Activated T-helper 1 cell treated with anti-CD3 and anti-CD28 coated beads, Interleukin-12 subunit alpha, Interleukin-12 subunit beta, Interleukin-2, Interleukin-4 antibody, amounts not matched to agents 30 ng/mL and 10 ng/mL and 1 ng/mL, durations not matched to agents 14 hours and 24 hours and 36 hours (primary cell): ENCODE results near the gene RPL26. TPM values are rescaled to one million over a fixed set of nuclear protein-coding genes. Genes with fewer than 3 reads are reported as not detected.
"Not testable (repeated sequence)": the region's sequence is repeated elsewhere in the genome, so short reads cannot be mapped to it uniquely, and the experiment has no call there.

Source experiments
- DNase-seq: peaks from one replicate; pipeline ENCODE4 v3.0.0; 2021; ENCODE audit warnings: low spot score
- H3K27ac Mint-ChIP-seq: one replicate; pipeline ENCODE4 v1.8.0; 2021; ENCODE audit warnings: mild to moderate bottlenecking, mixed read lengths
- H3K27me3 Mint-ChIP-seq: one replicate; pipeline ENCODE4 v1.8.0; 2022; ENCODE audit warnings: mild to moderate bottlenecking, moderate library complexity, mixed read lengths; ENCODE audit not compliant: insufficient read depth
- H3K36me3 Mint-ChIP-seq: one replicate; pipeline ENCODE4 v1.8.0; 2021; ENCODE audit warnings: low read depth, mixed read lengths
- H3K4me1 Mint-ChIP-seq: one replicate; pipeline ENCODE4 v1.8.0; 2021; ENCODE audit warnings: low read depth, mixed read lengths
- H3K4me3 Mint-ChIP-seq: one replicate; pipeline ENCODE4 v1.8.0; 2021; ENCODE audit warnings: mild to moderate bottlenecking, moderate library complexity, mixed read lengths
- H3K9me3 Mint-ChIP-seq: one replicate; pipeline ENCODE4 v1.8.0; 2021; ENCODE audit warnings: mixed read lengths
- intact Hi-C: fragments of 100-400 bp; cut with micrococcal nuclease; formaldehyde crosslinking; loops from one replicate; pipeline ENCODE4 v1.15.1; 2024
- total RNA-seq: library from RNA; stranded (reverse); gene quantifications from 2 replicates; pipeline ENCODE4 v1.2.3, GENCODE V29; 2022

The RPL26 gene
- total RNA-seq, 1 donor from 2014 or later, result 2,163 TPM

- Mint-ChIP-seq H3K36me3 (no peaks in the 10 kb centered on the region), H3K4me3 (no peak overlapping the region), H3K27ac (no peak overlapping the region), H3K4me1 (peaks cover 10% of the 10 kb centered on the region), H3K9me3 (no peaks in the 10 kb centered on the region), H3K27me3 (peaks cover 7% of the 10 kb centered on the region)
- DNase-seq, result no peak
- intact Hi-C loops, result no loop called here
Observed at GRCh38 chr17:8391711-8392110, 8.7 kb upstream of the RPL26 start.

GRCh38 chr17:8387914-8388651, 5.1 kb upstream of the RPL26 start:
- Mint-ChIP-seq H3K27me3 (no peaks in the 10 kb centered on the region), H3K4me1 (peaks cover 14% of the 10 kb centered on the region), H3K9me3 (no peaks in the 10 kb centered on the region), H3K36me3 (peaks cover under 1% of the 10 kb centered on the region), H3K27ac (no peak overlapping the region), H3K4me3 (no peak overlapping the region)
- no peak for DNase-seq
- intact Hi-C loops, result no loop called here

GRCh38 chr17:8386841-8387240, 3.8 kb upstream of the RPL26 start:
- H3K36me3 Mint-ChIP-seq, result peaks cover 12% of the 10 kb centered on the region
- intact Hi-C loops, result no loop called here
- H3K27ac Mint-ChIP-seq, result peak overlapping the region; percentile 10
- no peak for DNase-seq
- peaks cover 14% of the 10 kb centered on the region for H3K4me1 Mint-ChIP-seq
- no peak overlapping the region for H3K4me3 Mint-ChIP-seq
- H3K9me3 Mint-ChIP-seq, result no peaks in the 10 kb centered on the region
- no peaks in the 10 kb centered on the region for H3K27me3 Mint-ChIP-seq

- peaks cover 29% of the 10 kb centered on the region for H3K4me1 Mint-ChIP-seq
- DNase-seq, result no peak
- intact Hi-C loops, result loop anchor here (5.0 kb wide), 1 partner anchor 1733 kb away; the partner anchor contains the start of genes C17orf100 and MED31
- H3K36me3 Mint-ChIP-seq, result peaks cover 28% of the 10 kb centered on the region
- H3K9me3 Mint-ChIP-seq, result no peaks in the 10 kb centered on the region
- peak overlapping the region; percentile 90 for H3K4me3 Mint-ChIP-seq
- H3K27me3 Mint-ChIP-seq, result no peaks in the 10 kb centered on the region
- peak overlapping the region; percentile 76 for H3K27ac Mint-ChIP-seq
Observed at GRCh38 chr17:8384801-8385378, 1.9 kb upstream of the RPL26 start.

- no peaks in the 10 kb centered on the region for H3K9me3 Mint-ChIP-seq
- intact Hi-C loops, result loop anchor here (1.0 to 5.0 kb wide), 9 partner anchors 52 to 1731 kb away; partner anchors contain the start of genes C17orf100, CNTROB, CTC1 and MED31
- H3K36me3 Mint-ChIP-seq, result peaks cover 43% of the 10 kb centered on the region
- H3K4me3 Mint-ChIP-seq, result peak overlapping the region; percentile 90
- no peak for DNase-seq
- peaks cover 46% of the 10 kb centered on the region for H3K4me1 Mint-ChIP-seq
- peak overlapping the region; percentile 87 for H3K27ac Mint-ChIP-seq
- no peaks in the 10 kb centered on the region for H3K27me3 Mint-ChIP-seq
Observed at GRCh38 chr17:8382880-8383142, 182 bp downstream of the RPL26 start.

- H3K36me3 Mint-ChIP-seq, result peaks cover 48% of the 10 kb centered on the region
- peak overlapping the region; percentile 90 for H3K4me3 Mint-ChIP-seq
- no peaks in the 10 kb centered on the region for H3K9me3 Mint-ChIP-seq
- intact Hi-C loops, result loop anchor here (2.0 to 5.0 kb wide), 4 partner anchors 133 to 1730 kb away; partner anchors contain the start of genes C17orf100, CNTROB, CTC1 and MED31
- peaks cover 51% of the 10 kb centered on the region for H3K4me1 Mint-ChIP-seq
- DNase-seq, result no peak
- H3K27ac Mint-ChIP-seq, result peak overlapping the region; percentile 87
- H3K27me3 Mint-ChIP-seq, result no peaks in the 10 kb centered on the region
Observed at GRCh38 chr17:8382052-8382879, 727 bp downstream of the RPL26 start.

GRCh38 chr17:8380049-8380448, 2.9 kb downstream of the RPL26 start:
- Mint-ChIP-seq H3K4me3 (peak overlapping the region; percentile 90), H3K9me3 (no peaks in the 10 kb centered on the region), H3K36me3 (peaks cover 56% of the 10 kb centered on the region), H3K27me3 (no peaks in the 10 kb centered on the region), H3K4me1 (peaks cover 65% of the 10 kb centered on the region), H3K27ac (no peak overlapping the region)
- intact Hi-C loops, result loop anchor here (5.0 kb wide), 1 partner anchor 1728 kb away; the partner anchor contains the start of genes C17orf100 and MED31
- no peak for DNase-seq

GRCh38 chr17:8378117-8378516, 4.9 kb downstream of the RPL26 start:
- Mint-ChIP-seq H3K27ac (peak overlapping the region; percentile 54), H3K4me1 (peaks cover 57% of the 10 kb centered on the region), H3K4me3 (peak overlapping the region; percentile 56), H3K36me3 (peaks cover 58% of the 10 kb centered on the region)
- H3K9me3 Mint-ChIP-seq, DNase-seq, H3K27me3 Mint-ChIP-seq: not testable (repeated sequence)
- intact Hi-C loops, result loop anchor here (10.0 kb wide), 1 partner anchor 153 kb away; no protein-coding TSS in a partner anchor

- H3K9me3 Mint-ChIP-seq, result no peaks in the 10 kb centered on the region
- H3K4me1 Mint-ChIP-seq, result peaks cover 57% of the 10 kb centered on the region
- H3K36me3 Mint-ChIP-seq, result peaks cover 54% of the 10 kb centered on the region
- intact Hi-C loops, result loop anchor here (10.0 kb wide), 1 partner anchor 153 kb away; no protein-coding TSS in a partner anchor
- no peak for DNase-seq
- H3K4me3 Mint-ChIP-seq, result peak overlapping the region; percentile 86
- no peaks in the 10 kb centered on the region for H3K27me3 Mint-ChIP-seq
- H3K27ac Mint-ChIP-seq, result peak overlapping the region; percentile 35
Observed at GRCh38 chr17:8377422-8377821, 5.6 kb downstream of the RPL26 start.

GRCh38 chr17:8376271-8377067, 6.5 kb downstream of the RPL26 start, which contains the start of gene KRABD2:
Gene KRABD2, minus strand, starts transcription at chr17:8376704.
- H3K27me3 Mint-ChIP-seq, result no peaks in the 10 kb centered on the region
- peak within 1 kb of the TSS; percentile 86 for H3K4me3 Mint-ChIP-seq
- H3K9me3 Mint-ChIP-seq, result no peaks in the 10 kb centered on the region
- DNase-seq, result peak; percentile 86
- peaks cover 57% of the 10 kb centered on the region for H3K4me1 Mint-ChIP-seq
- intact Hi-C loops, result loop anchor here (10.0 kb wide), 1 partner anchor 152 kb away; no protein-coding TSS in a partner anchor
- peak within 1 kb of the TSS; percentile 75 for H3K27ac Mint-ChIP-seq
- peaks cover 48% of the 10 kb centered on the region for H3K36me3 Mint-ChIP-seq

- intact Hi-C loops, result loop anchor here (10.0 kb wide), 1 partner anchor 151 kb away; no protein-coding TSS in a partner anchor
- no peak for DNase-seq
- H3K4me1 Mint-ChIP-seq, result peaks cover 50% of the 10 kb centered on the region
Observed at GRCh38 chr17:8375738-8376259, 7.2 kb downstream of the RPL26 start.

GRCh38 chr17:8373856-8374255, 9.1 kb downstream of the RPL26 start:
- H3K27me3 Mint-ChIP-seq, H3K4me3 Mint-ChIP-seq, DNase-seq, H3K27ac Mint-ChIP-seq, H3K9me3 Mint-ChIP-seq: not testable (repeated sequence)
- intact Hi-C loops, result loop anchor here (10.0 kb wide), 1 partner anchor 149 kb away; no protein-coding TSS in a partner anchor
- H3K36me3 Mint-ChIP-seq, result peaks cover 41% of the 10 kb centered on the region
- peaks cover 34% of the 10 kb centered on the region for H3K4me1 Mint-ChIP-seq

More at GRCh38 chr17:8375738-8376259, 7.2 kb downstream of the RPL26 start:
- Mint-ChIP-seq H3K27ac (peak overlapping the region; percentile 75), H3K4me3 (peak overlapping the region; percentile 86), H3K9me3 (no peaks in the 10 kb centered on the region), H3K36me3 (peaks cover 42% of the 10 kb centered on the region), H3K27me3 (no peaks in the 10 kb centered on the region)
